H1 (cell line): ENCODE measurements around the gene ABLIM1. TPM values are rescaled to one million over a fixed set of nuclear protein-coding genes. Genes with fewer than 3 reads are reported as not detected.

Source experiments
- CTCF ChIA-PET: fragments of 300-600 bp; sonication (Branson Sonifier 250); formaldehyde crosslinking; loops from one replicate; lab custom pipeline; 2021; ENCODE audit not compliant: partially characterized antibody; lab: Charles Lee
- POLR2A ChIA-PET: fragments of 300-600 bp; sonication (Branson Sonifier 250); formaldehyde crosslinking; loops from one replicate; lab custom pipeline; 2021; ENCODE audit warnings: inconsistent platforms; ENCODE audit not compliant: partially characterized antibody; lab: Charles Lee
- DNase-seq, 2 experiments: peaks; one replicate each; pipeline versions ENCODE4 v3.0.0 to v3.0.0-alpha.2; 2010 to 2022; ENCODE audit warnings: low spot score in 2 of 2, low read depth in 1 of 2, mixed read lengths in 1 of 2
- FAIRE-seq: peaks from 2 replicates; lab custom pipeline; 2011; peaks lifted over from hg19 to GRCh38; lab: Jason Lieb, UNC
- H2AFZ ChIP-seq: 2 replicates; pipeline ENCODE4 v1.8.1; 2012; ENCODE audit warnings: low read length, inconsistent platforms
- H2AK5ac ChIP-seq: 2 replicates; pipeline ENCODE4 v1.6.1; 2013; ENCODE audit warnings: low read depth, low read length
- H2BK120ac ChIP-seq: replicated peaks from 2 replicates; pipeline ENCODE3; 2013; ENCODE audit warnings: low read depth, low read length, inconsistent platforms
- H2BK12ac ChIP-seq: 2 replicates; pipeline ENCODE4 v1.6.1; 2013; ENCODE audit warnings: low read depth, low read length
- H2BK15ac ChIP-seq: 2 replicates; pipeline ENCODE4 v1.6.1; 2013; ENCODE audit warnings: low read length
- H2BK20ac ChIP-seq: 2 replicates; pipeline ENCODE4 v1.6.1; 2013; ENCODE audit warnings: low read length
- H2BK5ac ChIP-seq: 2 replicates; pipeline ENCODE4 v1.6.1; 2013; ENCODE audit warnings: low read depth, low read length
- H3K14ac ChIP-seq: 2 replicates; pipeline ENCODE4 v1.6.1; 2013; ENCODE audit warnings: inconsistent platforms; ENCODE audit not compliant: insufficient read length
- H3K18ac ChIP-seq: 2 replicates; pipeline ENCODE4 v1.6.1; 2013; ENCODE audit warnings: low read length; ENCODE audit errors: extremely low read depth
- H3K23ac ChIP-seq: 2 replicates; pipeline ENCODE4 v1.6.1; 2013; ENCODE audit warnings: inconsistent platforms; ENCODE audit not compliant: insufficient read length
- H3K23me2 ChIP-seq: 2 replicates; pipeline ENCODE4 v1.6.1; 2013; ENCODE audit warnings: low read depth, low read length
- H3K27ac ChIP-seq: 2 replicates; pipeline ENCODE4 v1.6.1; 2011; ENCODE audit warnings: low read depth, low read length, inconsistent platforms
- H3K27me3 ChIP-seq, 4 experiments: replicated peaks in 1 of 4; 1 replicate in 1 of 4; 2 replicates in 3 of 4; pipeline versions ENCODE4 v1.6.1 to v1.8.1; 2011 to 2013; ENCODE audit warnings: low read length in 3 of 4, mild to moderate bottlenecking in 3 of 4, inconsistent platforms in 2 of 4, mixed read lengths in 2 of 4, moderate library complexity in 1 of 4; ENCODE audit not compliant: control insufficient read depth in 3 of 4, insufficient read depth in 3 of 4; ENCODE audit errors: extremely low read depth in 1 of 4
- H3K36me3 ChIP-seq, 4 experiments: 2 replicates each; pipeline versions ENCODE4 v1.6.1 to v1.8.1; 2011 to 2013; ENCODE audit warnings: mild to moderate bottlenecking in 4 of 4, low read length in 3 of 4, moderate library complexity in 2 of 4, control low read depth in 1 of 4, inconsistent platforms in 1 of 4; ENCODE audit not compliant: insufficient read depth in 4 of 4, control insufficient read depth in 2 of 4
- H3K4ac ChIP-seq: replicated peaks from 2 replicates; pipeline ENCODE3; 2013; ENCODE audit warnings: low read length, low read depth, mixed read lengths, inconsistent platforms; ENCODE audit not compliant: insufficient read length
- H3K4me1 ChIP-seq, 4 experiments: replicated peaks in 1 of 4; 1 replicate in 1 of 4; 2 replicates in 3 of 4; pipeline versions ENCODE4 v1.6.1 to v1.8.1; 2011 to 2013; ENCODE audit warnings: low read length in 3 of 4, inconsistent platforms in 2 of 4, mixed read lengths in 1 of 4; ENCODE audit not compliant: insufficient read depth in 4 of 4, control insufficient read depth in 3 of 4
- H3K4me2 ChIP-seq, 2 experiments: 2 replicates each; pipeline versions ENCODE4 v1.6.1 to v1.8.1; 2011 to 2013; ENCODE audit warnings: low read depth in 2 of 2, low read length in 2 of 2, control low read depth in 1 of 2, inconsistent platforms in 1 of 2, mild to moderate bottlenecking in 1 of 2; ENCODE audit not compliant: insufficient read depth in 1 of 2
- H3K4me3 ChIP-seq, 4 experiments: fragments of 200-600, 300-600 bp in 1 of 4; sonication (generic), shearing (Covaris generic), sonication (Bioruptor Twin) in 1 of 4; 2 replicates each; pipeline versions ENCODE4 v1.5.1 to v1.8.1; 2011 to 2016; ENCODE audit warnings: low read length in 4 of 4, low read depth in 3 of 4, control low read depth in 2 of 4, inconsistent platforms in 2 of 4, mild to moderate bottlenecking in 2 of 4, mixed read lengths in 1 of 4, moderate library complexity in 1 of 4; ENCODE audit not compliant: insufficient read depth in 2 of 4; ENCODE audit errors: extremely low read depth in 1 of 4
- H3K56ac ChIP-seq: replicated peaks from 2 replicates; pipeline ENCODE3; 2013; ENCODE audit warnings: low read depth, mild to moderate bottlenecking, mixed read lengths, low read length, inconsistent platforms; ENCODE audit not compliant: insufficient read length
- H3K79me1 ChIP-seq: 2 replicates; pipeline ENCODE4 v1.6.1; 2013; ENCODE audit warnings: low read depth, low read length, control low read depth
- H3K79me2 ChIP-seq, 2 experiments: 2 replicates each; pipeline versions ENCODE4 v1.6.1 to v1.8.1; 2012 to 2013; ENCODE audit warnings: low read length in 2 of 2, mild to moderate bottlenecking in 2 of 2, inconsistent platforms in 1 of 2; ENCODE audit not compliant: insufficient read depth in 2 of 2, control insufficient read depth in 1 of 2
- H3K9ac ChIP-seq, 4 experiments: replicated peaks in 1 of 4; 1 replicate in 1 of 4; 2 replicates in 3 of 4; pipeline versions ENCODE4 v1.6.1 to v1.8.1; 2011 to 2013; ENCODE audit warnings: low read depth in 3 of 4, low read length in 3 of 4, control low read depth in 2 of 4, mild to moderate bottlenecking in 2 of 4, moderate library complexity in 2 of 4, inconsistent platforms in 1 of 4; ENCODE audit errors: extremely low read depth in 1 of 4
- H3K9me3 ChIP-seq, 2 experiments: 2 replicates each; pipeline versions ENCODE4 v1.6.1 to v1.8.1; 2012 to 2013; ENCODE audit warnings: mild to moderate bottlenecking in 2 of 2, moderate library complexity in 2 of 2, control low read depth in 1 of 2, inconsistent platforms in 1 of 2, low read depth in 1 of 2, low read length in 1 of 2, mixed read lengths in 1 of 2; ENCODE audit not compliant: insufficient read depth in 2 of 2
- H4K20me1 ChIP-seq, 2 experiments: replicated peaks in 1 of 2; 2 replicates each; pipeline versions ENCODE3 to v1.8.1; 2011 to 2013; ENCODE audit warnings: inconsistent platforms in 2 of 2, low read length in 2 of 2, mild to moderate bottlenecking in 1 of 2; ENCODE audit not compliant: insufficient read depth in 2 of 2, control insufficient read depth in 1 of 2
- H4K5ac ChIP-seq: 2 replicates; pipeline ENCODE4 v1.6.1; 2013; ENCODE audit warnings: low read length, low read depth, mixed read lengths, inconsistent platforms; ENCODE audit not compliant: insufficient read length
- H4K8ac ChIP-seq: 2 replicates; pipeline ENCODE4 v1.8.0; 2013; ENCODE audit warnings: mild to moderate bottlenecking, moderate library complexity, low read length, inconsistent platforms; ENCODE audit not compliant: insufficient read depth; ENCODE audit errors: extremely low read depth
- H4K91ac ChIP-seq: replicated peaks from 2 replicates; pipeline ENCODE3; 2013; ENCODE audit warnings: low read length, mixed read lengths, inconsistent platforms; ENCODE audit not compliant: insufficient read length
- EP300 ChIP-seq, 2 experiments: IDR thresholded peaks; 1 replicate in 1 of 2; 2 replicates in 1 of 2; pipeline ENCODE4 v1.6.1; 2011 to 2012; ENCODE audit warnings: low read depth in 2 of 2, low read length in 2 of 2, mild to moderate bottlenecking in 2 of 2, borderline replicate concordance in 1 of 2, inconsistent platforms in 1 of 2, moderate library complexity in 1 of 2
- JUND ChIP-seq: IDR thresholded peaks from 2 replicates; pipeline ENCODE4 v1.6.1; 2011; ENCODE audit warnings: mild to moderate bottlenecking, improper control_type of control experiment, low read length
- RBBP5 ChIP-seq: IDR thresholded peaks from 2 replicates; pipeline ENCODE4 v1.7.1; 2012; ENCODE audit warnings: low read depth, mild to moderate bottlenecking, inconsistent platforms, low read length, moderate library complexity, borderline replicate concordance
- SP1 ChIP-seq: IDR thresholded peaks from 2 replicates; pipeline ENCODE4 v1.6.1; 2011; ENCODE audit warnings: low read depth, low read length
- SP4 ChIP-seq: IDR thresholded peaks from 2 replicates; pipeline ENCODE4 v1.6.1; 2012; ENCODE audit warnings: low read length, inconsistent platforms
- SUZ12 ChIP-seq: fragments of 200-600 bp; sonication (generic); IDR thresholded peaks from 2 replicates; pipeline ENCODE4 v1.6.1; 2012; ENCODE audit warnings: mild to moderate bottlenecking, inconsistent platforms, low read length, moderate library complexity, mixed read lengths
- TAF7 ChIP-seq: optimal IDR thresholded peaks from 2 replicates; pipeline ENCODE3; 2011; ENCODE audit warnings: low read depth, mild to moderate bottlenecking, inconsistent platforms, low read length, moderate library complexity, borderline replicate concordance
- TBP ChIP-seq: IDR thresholded peaks from 2 replicates; pipeline ENCODE4 v1.6.1; 2011; ENCODE audit warnings: low read depth, low read length, improper control_type of control experiment
- WGBS, 2 experiments: shearing (Covaris generic) in 1 of 2; methylation state at CpG; one replicate each; pipeline versions ENCODE4 v1.1.6 to v1.1.7; 2013 to 2015; ENCODE audit warnings: low lambda C conversion rate in 2 of 2, mixed read lengths in 2 of 2, inconsistent platforms in 1 of 2, low coverage in 1 of 2, missing lambda C conversion rate in 1 of 2; ENCODE audit not compliant: insufficient replicate concordance in 2 of 2, insufficient coverage in 1 of 2, insufficient read length in 1 of 2; ENCODE audit errors: extremely low coverage in 1 of 2, missing lambda C conversion rate in 1 of 2; 5-methylcytosine and 5-hydroxymethylcytosine counted together
- polyA plus RNA-seq, 7 experiments: library from polyadenylated mRNA; depleted of rRNA in 3 of 7; stranded (reverse) in 5 of 7; unstranded in 2 of 7; fragments of >200 nt in 5 of 7; fragments of 200-250 nt in 2 of 7; gene quantifications; 1 replicate in 5 of 7; 2 replicates in 1 of 7; 4 replicates in 1 of 7; pipeline versions ENCODE4 v1.2.1 to v1.2.3, GENCODE V29; 2011 to 2013; ENCODE audit warnings: missing spikeins in 2 of 7, mixed read lengths in 2 of 7
- total RNA-seq: library from RNA; stranded (reverse); fragmentation: NEBNext Ultra II Directional; extraction: Animal tissue kit (Norgen Biotek cat#: 25700); gene quantifications from 2 replicates; pipeline ENCODE4 v1.2.1, GENCODE V29; 2021

The ABLIM1 gene
- total and polyA plus RNA-seq, 2 of the 8 experiments (the other 6 are each of a cell fraction or from before 2014, with no cell fraction given) = 51.2 to 51.7 TPM

- no peak overlapping the region for H3K27ac ChIP-seq
- H3K4me1 ChIP-seq = peaks cover 6 to 11% (median 10%) of the 10 kb centered on the region in 4 experiments
- DNase-seq (no peak), FAIRE-seq (no peak)
- H3K4me3 ChIP-seq = no peak overlapping the region
- no peak overlapping the region for H3K14ac ChIP-seq
- no peaks in the 10 kb centered on the region for H3K79me1 ChIP-seq
- H2BK15ac ChIP-seq = no peak overlapping the region
- ChIA-PET POLR2A (interaction anchor here (0.9 to 1.1 kb wide), 2 partner anchors 14 to 68 kb away, joined by 3 to 4 read pairs; no protein-coding TSS in a partner anchor), CTCF (interaction anchor here (0.6 to 6.4 kb wide), 14 partner anchors 10 to 268 kb away, joined by 3 to 48 read pairs (median 4); no protein-coding TSS in a partner anchor)
- H3K18ac ChIP-seq = no peak overlapping the region
- H3K4me2 ChIP-seq = peak overlapping the region in 1 of 2 experiments; percentile 17; a peak in 2 of 4 replicates
- no peak overlapping the region for H3K23ac ChIP-seq
- H3K9me3 ChIP-seq = peaks cover 0 to 3% of the 10 kb centered on the region in 2 experiments; a peak in 1 of 4 replicates
- H2AFZ ChIP-seq = no peak overlapping the region
- no peak overlapping the region for H4K8ac ChIP-seq
- peaks cover 0 to 10% (median 0%) of the 10 kb centered on the region in 4 experiments; a peak in 3 of 7 replicates for H3K27me3 ChIP-seq
- no peak overlapping the region for H2AK5ac ChIP-seq
- no peak overlapping the region for H3K9ac ChIP-seq
- WGBS, 2 experiments = no CpG with 5 or more reads among the region's 2 CpGs
- TF ChIP-seq TBP = no peak
- no peak for TF ChIP-seq EP300 (IDR thresholded peaks at IDR 0.05; ENCODE audit: borderline replicate concordance in 1 of 2, low read depth in 2 of 2, low read length in 2 of 2)
- TF ChIP-seq SP4 = no peak
- TF ChIP-seq SUZ12 = no peak
- TF ChIP-seq JUND = no peak
- no peak for TF ChIP-seq SP1
- TF ChIP-seq RBBP5 = no peak
- no peak for TF ChIP-seq TAF7
- H3K79me2 ChIP-seq = no peaks in the 10 kb centered on the region
- H3K23me2 ChIP-seq = no peaks in the 10 kb centered on the region
- H3K4ac ChIP-seq = no peak overlapping the region
- H3K56ac ChIP-seq = no peak overlapping the region
- no peak overlapping the region for H2BK5ac ChIP-seq
- no peak overlapping the region for H4K91ac ChIP-seq
- no peaks in the 10 kb centered on the region for H3K36me3 ChIP-seq
- H4K20me1 ChIP-seq = no peaks in the 10 kb centered on the region
- no peak overlapping the region for H2BK20ac ChIP-seq
- H2BK12ac ChIP-seq = no peak overlapping the region
- H2BK120ac ChIP-seq = no peak overlapping the region
- no peak overlapping the region for H4K5ac ChIP-seq
These were observed 118.5 kb downstream of the ABLIM1 start for GRCh38 chr10:114539623-114540022.
